ENCODE measurements around the gene STOM.

STOM gene

DNA sequence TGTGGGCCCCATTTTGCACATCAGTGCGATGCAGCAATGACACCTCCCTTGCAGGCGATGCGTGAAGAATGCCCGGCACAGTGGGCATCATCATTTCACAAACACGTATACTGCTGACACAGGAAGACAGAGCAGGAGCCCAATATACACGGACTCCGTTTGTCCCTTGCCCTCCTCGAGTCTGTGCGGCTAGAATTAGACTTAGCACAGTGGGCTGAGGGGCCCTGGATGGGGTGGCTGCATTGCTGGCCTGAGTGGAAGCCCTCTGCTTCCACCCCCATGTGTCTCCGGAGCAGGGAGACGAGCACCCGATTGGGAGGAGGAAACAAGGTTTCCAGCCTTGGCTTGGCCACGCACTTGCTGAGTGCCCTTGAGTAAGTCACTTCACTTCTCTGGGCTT, 61.3 kb downstream of the STOM start:
- no peak overlapping the region for H3K4me3 ChIP-seq (ENCODE audit: low read length in 2 of 2)
- H3K27ac ChIP-seq (ENCODE audit: low read length): peak overlapping the region; percentile 37
- H3K9me3 ChIP-seq (ENCODE audit: control insufficient read depth in 2 of 2, low read length in 2 of 2): no peaks in the 10 kb centered on the region
- H3K4me1 ChIP-seq (ENCODE audit: control insufficient read depth, insufficient read depth, low read length): peaks cover 48% of the 10 kb centered on the region
- no peaks in the 10 kb centered on the region for H3K27me3 ChIP-seq (ENCODE audit: control insufficient read depth in 1 of 2, insufficient read depth in 2 of 2, low read length in 2 of 2)
- H3K36me3 ChIP-seq (ENCODE audit: control insufficient read depth in 2 of 2, insufficient read depth in 2 of 2, low read length in 2 of 2): peaks cover 70 to 89% of the 10 kb centered on the region in 2 donors
- no peak overlapping the region for H3K9ac ChIP-seq (ENCODE audit: low read length in 2 of 2)

DNA sequence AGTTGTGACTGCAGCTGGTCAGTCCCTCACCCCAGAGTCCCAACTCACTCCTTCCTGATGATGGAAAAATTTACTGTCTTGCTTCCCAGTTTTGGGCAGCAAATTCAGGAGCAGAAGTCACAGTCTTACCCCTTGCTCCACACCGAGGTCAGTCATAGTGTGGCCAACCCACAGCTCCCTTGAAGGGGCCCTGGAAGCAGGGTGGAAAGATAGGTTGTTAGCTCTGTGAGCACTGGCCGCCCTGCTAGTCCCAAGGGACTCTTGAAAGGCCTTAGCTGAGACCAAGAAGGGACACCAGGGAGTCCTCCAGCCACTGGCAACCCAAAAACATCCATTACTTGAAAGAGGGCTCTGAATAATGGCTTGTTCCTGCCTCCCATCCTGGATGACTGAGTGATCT, 62.1 kb downstream of the STOM start:
- Histone ChIP-seq H3K4me3 (ENCODE audit: low read length in 2 of 2) (no peak overlapping the region), H3K27ac (ENCODE audit: low read length) (peak overlapping the region; percentile 41), H3K36me3 (ENCODE audit: control insufficient read depth in 2 of 2, insufficient read depth in 2 of 2, low read length in 2 of 2) (peaks cover 70 to 89% of the 10 kb centered on the region in 2 donors), H3K4me1 (ENCODE audit: control insufficient read depth, insufficient read depth, low read length) (peaks cover 52% of the 10 kb centered on the region), H3K27me3 (ENCODE audit: control insufficient read depth in 1 of 2, insufficient read depth in 2 of 2, low read length in 2 of 2) (no peaks in the 10 kb centered on the region), H3K9ac (ENCODE audit: low read length in 2 of 2) (no peak overlapping the region), H3K9me3 (ENCODE audit: control insufficient read depth in 2 of 2, low read length in 2 of 2) (no peaks in the 10 kb centered on the region)

DNA sequence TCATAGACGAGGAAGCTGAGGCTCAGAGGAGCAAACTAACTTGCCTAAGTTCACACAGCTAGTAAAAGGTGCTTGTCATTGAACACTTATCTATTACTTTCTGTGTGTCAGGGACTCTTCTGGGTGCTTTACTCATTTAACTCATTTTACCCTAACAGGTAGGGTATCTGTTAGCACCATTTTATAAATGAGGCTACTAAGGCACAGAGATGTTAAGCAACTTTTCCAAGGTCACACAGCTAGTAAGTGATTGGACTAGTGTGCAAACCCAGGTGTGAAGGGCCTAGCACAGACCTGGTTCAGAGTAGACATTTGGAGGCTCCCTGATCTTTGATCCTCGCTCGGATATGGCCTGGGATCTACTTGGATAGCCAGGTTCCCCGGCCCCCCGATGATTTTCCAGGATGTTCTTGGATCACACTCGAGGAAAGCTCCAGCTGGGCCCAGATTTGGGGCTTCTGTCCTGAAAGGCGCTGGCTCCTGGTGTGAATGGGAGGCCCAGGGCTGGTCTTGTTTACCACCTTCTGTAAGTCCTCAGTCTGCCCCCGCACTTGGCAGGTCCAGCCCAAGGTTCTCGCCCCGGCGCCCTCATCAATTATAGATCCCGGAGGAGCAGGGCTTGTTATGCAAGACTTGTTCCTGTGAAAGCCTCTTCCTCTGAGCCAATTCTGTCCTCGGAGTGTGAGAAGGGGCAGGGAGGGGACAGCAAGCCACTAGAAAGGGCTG, 64.6 kb downstream of the STOM start:
- no peaks in the 10 kb centered on the region for H3K9me3 ChIP-seq (ENCODE audit: control insufficient read depth in 2 of 2, low read length in 2 of 2)
- H3K36me3 ChIP-seq (ENCODE audit: control insufficient read depth in 2 of 2, insufficient read depth in 2 of 2, low read length in 2 of 2): peaks cover 60 to 78% of the 10 kb centered on the region in 2 donors
- peak overlapping the region; percentile 73 for H3K27ac ChIP-seq (ENCODE audit: low read length)
- peak overlapping the region; percentile 3 to 29 for H3K9ac ChIP-seq (ENCODE audit: low read length in 2 of 2)
- peak overlapping the region; percentile 17 to 84 for H3K4me3 ChIP-seq (ENCODE audit: low read length in 2 of 2)
- H3K27me3 ChIP-seq (ENCODE audit: control insufficient read depth in 1 of 2, insufficient read depth in 2 of 2, low read length in 2 of 2): no peaks in the 10 kb centered on the region
- peaks cover 71% of the 10 kb centered on the region for H3K4me1 ChIP-seq (ENCODE audit: control insufficient read depth, insufficient read depth, low read length)

DNA sequence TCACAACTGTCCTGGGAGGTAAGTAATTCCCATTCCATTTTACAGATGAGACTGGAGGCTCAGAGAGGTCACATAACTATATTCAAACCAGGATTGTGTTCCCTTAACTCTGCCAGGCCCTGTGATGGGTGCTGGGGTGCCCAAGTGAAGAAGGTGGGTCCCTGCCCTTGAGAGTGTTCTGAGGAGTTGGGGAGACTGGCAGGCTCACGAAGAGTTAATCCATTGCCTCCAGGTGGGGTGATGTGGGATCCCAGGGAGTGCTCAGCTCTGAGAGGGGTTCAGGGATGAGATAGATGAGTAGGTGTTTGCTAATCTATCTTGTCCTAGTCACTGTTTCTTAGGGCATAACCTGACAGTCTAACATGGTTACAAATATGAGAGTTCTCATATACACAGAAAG, 65.3 kb downstream of the STOM start:
- Histone ChIP-seq H3K9me3 (ENCODE audit: control insufficient read depth in 2 of 2, low read length in 2 of 2) (no peaks in the 10 kb centered on the region), H3K4me3 (ENCODE audit: low read length in 2 of 2) (peak overlapping the region; percentile 10 to 84), H3K27ac (ENCODE audit: low read length) (peak overlapping the region; percentile 73), H3K4me1 (ENCODE audit: control insufficient read depth, insufficient read depth, low read length) (peaks cover 72% of the 10 kb centered on the region), H3K9ac (ENCODE audit: low read length in 2 of 2) (peak overlapping the region in 1 of 2 donors; percentile 3), H3K27me3 (ENCODE audit: control insufficient read depth in 1 of 2, insufficient read depth in 2 of 2, low read length in 2 of 2) (no peaks in the 10 kb centered on the region), H3K36me3 (ENCODE audit: control insufficient read depth in 2 of 2, insufficient read depth in 2 of 2, low read length in 2 of 2) (peaks cover 59 to 71% of the 10 kb centered on the region in 2 donors)

DNA sequence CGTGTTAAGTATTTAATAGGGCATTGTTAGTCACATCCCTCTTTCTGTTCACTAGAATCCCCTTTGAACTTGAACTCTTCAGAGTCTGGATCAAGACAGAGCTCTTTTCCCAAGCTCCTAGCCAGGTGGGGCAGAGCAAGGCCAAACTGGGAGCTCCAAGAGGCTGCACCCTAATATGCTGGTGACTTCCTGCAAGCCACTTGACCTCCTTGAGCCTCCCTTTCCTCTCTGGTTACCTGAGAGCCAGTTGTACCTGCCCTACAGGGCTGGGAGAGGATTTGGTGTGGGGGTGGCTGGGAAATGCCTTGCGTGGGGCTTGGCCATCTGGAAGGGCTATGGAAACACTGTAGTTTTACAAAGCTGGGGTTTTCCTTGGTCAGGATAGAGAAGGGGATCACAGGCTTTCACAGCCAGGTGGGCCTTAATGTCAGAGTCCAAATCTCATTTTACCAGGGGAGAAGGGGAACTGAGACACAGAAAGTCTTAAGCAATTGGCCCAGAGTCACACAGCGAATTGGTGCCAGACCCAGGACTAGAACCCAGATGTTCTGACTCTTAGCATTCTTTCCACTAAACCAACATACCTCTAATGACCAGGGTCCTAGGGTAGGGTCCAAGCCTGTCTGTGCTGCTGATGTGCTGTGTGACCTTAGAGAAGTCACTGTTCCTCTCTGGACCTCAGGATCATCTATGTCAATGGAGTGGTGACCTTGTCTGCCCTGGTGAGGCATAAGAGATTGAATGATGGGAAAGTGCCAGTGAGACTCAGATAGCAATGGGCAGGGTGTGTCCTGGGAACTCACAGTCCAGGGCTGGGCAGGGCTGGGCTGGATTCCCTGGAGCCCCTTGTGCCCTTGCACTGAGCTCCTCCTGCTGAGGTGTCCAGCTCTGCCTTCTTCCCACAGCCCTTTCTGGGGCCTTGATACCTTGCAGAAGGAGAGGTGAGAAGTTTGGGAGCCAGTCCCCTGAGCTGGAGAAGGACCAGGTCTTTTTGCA, 66.3 kb downstream of the STOM start:
- no peaks in the 10 kb centered on the region for H3K27me3 ChIP-seq (ENCODE audit: control insufficient read depth in 1 of 2, insufficient read depth in 2 of 2, low read length in 2 of 2)
- peaks cover 76% of the 10 kb centered on the region for H3K4me1 ChIP-seq (ENCODE audit: control insufficient read depth, insufficient read depth, low read length)
- peak overlapping the region; percentile 73 for H3K27ac ChIP-seq (ENCODE audit: low read length)
- H3K9me3 ChIP-seq (ENCODE audit: control insufficient read depth in 2 of 2, low read length in 2 of 2): no peaks in the 10 kb centered on the region
- H3K36me3 ChIP-seq (ENCODE audit: control insufficient read depth in 2 of 2, insufficient read depth in 2 of 2, low read length in 2 of 2): peaks cover 54 to 62% of the 10 kb centered on the region in 2 donors
- peak overlapping the region; percentile 38 to 62 for H3K9ac ChIP-seq (ENCODE audit: low read length in 2 of 2)
- peak overlapping the region; percentile 21 to 84 for H3K4me3 ChIP-seq (ENCODE audit: low read length in 2 of 2)

DNA sequence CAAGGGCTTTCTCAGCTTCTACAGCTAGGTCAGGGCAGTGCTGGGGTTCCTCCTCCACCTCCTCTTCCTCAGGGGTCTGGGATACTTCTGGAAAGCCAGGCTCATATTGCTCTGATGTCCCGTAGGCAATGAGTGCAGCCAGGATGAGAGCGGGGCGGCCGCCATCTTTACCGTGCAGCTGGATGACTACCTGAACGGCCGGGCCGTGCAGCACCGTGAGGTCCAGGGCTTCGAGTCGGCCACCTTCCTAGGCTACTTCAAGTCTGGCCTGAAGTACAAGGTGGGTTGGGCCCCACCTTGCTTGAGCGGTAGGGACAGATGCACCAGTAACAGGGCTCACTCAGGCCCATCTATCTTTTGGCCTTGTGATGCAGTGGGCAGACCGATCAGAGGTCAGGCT, 67.3 kb downstream of the STOM start:
- H3K4me1 ChIP-seq (ENCODE audit: control insufficient read depth, insufficient read depth, low read length): peaks cover 77% of the 10 kb centered on the region
- no peaks in the 10 kb centered on the region for H3K9me3 ChIP-seq (ENCODE audit: control insufficient read depth in 2 of 2, low read length in 2 of 2)
- H3K36me3 ChIP-seq (ENCODE audit: control insufficient read depth in 2 of 2, insufficient read depth in 2 of 2, low read length in 2 of 2): peaks cover 46 to 52% of the 10 kb centered on the region in 2 donors
- H3K4me3 ChIP-seq (ENCODE audit: low read length in 2 of 2): peak overlapping the region; percentile 26 to 84
- no peaks in the 10 kb centered on the region for H3K27me3 ChIP-seq (ENCODE audit: control insufficient read depth in 1 of 2, insufficient read depth in 2 of 2, low read length in 2 of 2)
- H3K27ac ChIP-seq (ENCODE audit: low read length): peak overlapping the region; percentile 73
- peak overlapping the region; percentile 6 to 53 for H3K9ac ChIP-seq (ENCODE audit: low read length in 2 of 2)

DNA sequence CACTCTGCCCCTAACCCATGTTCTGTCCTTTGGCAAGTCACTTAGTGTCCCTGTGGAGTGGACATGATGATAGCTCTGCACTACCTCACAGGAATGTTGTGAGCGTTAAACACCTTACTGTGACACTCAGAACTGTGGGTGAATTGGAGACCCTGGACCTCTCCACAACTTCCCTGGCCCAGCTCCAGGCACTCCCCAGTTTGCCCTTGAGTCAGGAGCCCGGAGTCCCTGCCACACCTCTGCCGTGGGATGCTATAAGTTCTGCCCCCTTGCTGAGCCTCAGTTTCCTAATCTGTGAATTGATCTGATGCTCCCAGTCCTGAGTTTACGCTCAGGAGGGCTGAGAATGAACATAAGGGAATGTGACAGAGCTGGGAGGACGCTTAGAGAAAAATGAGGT, 67.7 kb downstream of the STOM start:
- Histone ChIP-seq H3K36me3 (ENCODE audit: control insufficient read depth in 2 of 2, insufficient read depth in 2 of 2, low read length in 2 of 2) (peaks cover 41 to 47% of the 10 kb centered on the region in 2 donors), H3K4me3 (ENCODE audit: low read length in 2 of 2) (peak overlapping the region; percentile 26 to 84), H3K9ac (ENCODE audit: low read length in 2 of 2) (peak overlapping the region; percentile 21 to 53), H3K4me1 (ENCODE audit: control insufficient read depth, insufficient read depth, low read length) (peaks cover 77% of the 10 kb centered on the region), H3K27me3 (ENCODE audit: control insufficient read depth in 1 of 2, insufficient read depth in 2 of 2, low read length in 2 of 2) (no peaks in the 10 kb centered on the region), H3K27ac (ENCODE audit: low read length) (peak overlapping the region; percentile 73), H3K9me3 (ENCODE audit: control insufficient read depth in 2 of 2, low read length in 2 of 2) (no peaks in the 10 kb centered on the region)

DNA sequence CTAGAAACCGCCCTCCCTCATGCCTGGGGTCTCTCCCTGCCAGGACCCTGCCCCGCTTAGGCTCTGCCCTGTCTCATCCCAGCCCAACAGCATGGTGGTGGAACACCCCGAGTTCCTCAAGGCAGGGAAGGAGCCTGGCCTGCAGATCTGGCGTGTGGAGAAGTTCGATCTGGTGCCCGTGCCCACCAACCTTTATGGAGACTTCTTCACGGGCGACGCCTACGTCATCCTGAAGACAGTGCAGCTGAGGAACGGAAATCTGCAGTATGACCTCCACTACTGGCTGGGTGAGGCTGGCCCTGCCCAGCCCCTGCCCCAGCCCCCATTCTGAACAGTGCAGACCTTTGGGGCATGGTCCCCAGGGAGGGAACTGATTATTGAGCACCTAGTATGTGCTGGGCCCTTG, 68.2 kb downstream of the STOM start:
- peak overlapping the region; percentile 73 for H3K27ac ChIP-seq (ENCODE audit: low read length)
- H3K36me3 ChIP-seq (ENCODE audit: control insufficient read depth in 2 of 2, insufficient read depth in 2 of 2, low read length in 2 of 2): peaks cover 40 to 45% of the 10 kb centered on the region in 2 donors
- peaks cover 80% of the 10 kb centered on the region for H3K4me1 ChIP-seq (ENCODE audit: control insufficient read depth, insufficient read depth, low read length)
- no peaks in the 10 kb centered on the region for H3K9me3 ChIP-seq (ENCODE audit: control insufficient read depth in 2 of 2, low read length in 2 of 2)
- H3K27me3 ChIP-seq (ENCODE audit: control insufficient read depth in 1 of 2, insufficient read depth in 2 of 2, low read length in 2 of 2): no peaks in the 10 kb centered on the region
- H3K9ac ChIP-seq (ENCODE audit: low read length in 2 of 2): peak overlapping the region; percentile 21 to 53
- H3K4me3 ChIP-seq (ENCODE audit: low read length in 2 of 2): peak overlapping the region; percentile 26 to 84

DNA sequence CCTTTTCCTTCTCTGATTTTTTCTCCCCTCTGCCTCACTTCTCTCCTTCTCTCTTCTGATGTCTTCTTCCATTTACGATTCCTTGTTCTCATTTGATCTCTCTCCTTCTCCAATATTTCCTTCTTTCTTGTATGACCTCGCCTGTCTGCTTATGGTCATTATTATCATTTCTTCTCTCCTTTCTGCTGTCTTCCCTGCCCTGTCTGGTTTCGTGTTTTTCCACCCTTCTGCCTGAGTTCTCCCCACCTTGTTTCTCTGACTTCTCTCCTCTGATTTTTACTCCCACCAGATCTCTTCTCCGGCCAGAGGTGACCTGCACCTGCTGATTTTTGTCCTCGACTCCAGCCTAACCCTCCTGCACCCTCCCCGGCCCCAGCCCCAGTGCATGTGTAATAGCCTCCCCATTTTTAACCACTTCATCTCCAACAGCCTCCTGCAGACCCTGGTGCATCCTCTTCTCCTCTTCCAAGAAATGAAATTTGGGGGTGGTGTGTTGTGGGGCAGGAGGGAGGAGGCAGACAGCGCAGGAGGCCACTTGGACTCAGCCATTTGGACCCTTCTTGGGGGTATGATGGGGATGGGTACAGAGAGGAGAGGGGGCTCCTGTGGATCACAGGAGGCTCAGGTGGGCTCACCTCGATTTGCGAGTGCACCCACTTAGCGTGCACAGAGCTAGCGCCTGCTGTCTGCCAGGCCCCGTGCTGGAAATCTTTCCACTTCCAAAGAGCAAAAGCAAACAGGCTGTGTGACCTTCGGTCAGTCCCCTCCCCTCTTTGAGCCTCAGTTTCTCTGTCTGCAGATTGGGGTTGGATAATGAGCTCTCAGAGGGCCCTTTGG, 69.5 kb downstream of the STOM start:
- H3K9me3 ChIP-seq (ENCODE audit: control insufficient read depth in 2 of 2, low read length in 2 of 2): no peaks in the 10 kb centered on the region
- H3K36me3 ChIP-seq (ENCODE audit: control insufficient read depth in 2 of 2, insufficient read depth in 2 of 2, low read length in 2 of 2): peaks cover 37 to 39% of the 10 kb centered on the region in 2 donors
- H3K27me3 ChIP-seq (ENCODE audit: control insufficient read depth in 1 of 2, insufficient read depth in 2 of 2, low read length in 2 of 2): no peaks in the 10 kb centered on the region
- H3K9ac ChIP-seq (ENCODE audit: low read length in 2 of 2): peak overlapping the region; percentile 82
- H3K27ac ChIP-seq (ENCODE audit: low read length): peak overlapping the region; percentile 97
- peak overlapping the region; percentile 81 to 84 for H3K4me3 ChIP-seq (ENCODE audit: low read length in 2 of 2)
- peaks cover 88% of the 10 kb centered on the region for H3K4me1 ChIP-seq (ENCODE audit: control insufficient read depth, insufficient read depth, low read length)

Measured in stomach smooth muscle (tissue), 2 donors.